Measurements from ENCODE around the gene JDP2. TPM values are rescaled to one million over a fixed set of nuclear protein-coding genes. Genes with fewer than 3 reads are reported as not detected.

The JDP2 gene
- polyA plus RNA-seq, 1 of the 3 experiments (the other 2 are of a cell fraction): 22.3 TPM

DNA sequence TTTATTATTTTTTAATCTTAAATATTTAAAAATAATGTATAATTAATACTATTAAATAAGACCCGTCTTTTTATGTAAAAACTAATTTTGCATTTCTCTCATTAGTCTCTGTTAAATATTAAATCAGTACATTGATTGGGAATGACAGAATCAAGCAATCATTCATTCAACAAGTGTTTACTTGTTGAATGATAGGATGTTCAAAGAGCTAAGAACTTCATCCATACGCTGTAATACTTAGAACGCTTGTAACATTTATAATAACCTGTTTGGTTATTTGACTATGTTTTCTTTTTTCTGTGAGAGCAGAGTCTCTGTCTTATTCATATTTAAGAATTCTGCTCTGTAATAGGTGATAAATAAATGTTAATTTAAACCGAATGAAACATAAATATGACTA lies 91.6 kb downstream of the JDP2 start (continued):
- TF ChIP-seq SMC3 (IDR thresholded peaks at IDR 0.05; ENCODE audit: low read depth, low read length): no peak
- TF ChIP-seq, protein P1, sequence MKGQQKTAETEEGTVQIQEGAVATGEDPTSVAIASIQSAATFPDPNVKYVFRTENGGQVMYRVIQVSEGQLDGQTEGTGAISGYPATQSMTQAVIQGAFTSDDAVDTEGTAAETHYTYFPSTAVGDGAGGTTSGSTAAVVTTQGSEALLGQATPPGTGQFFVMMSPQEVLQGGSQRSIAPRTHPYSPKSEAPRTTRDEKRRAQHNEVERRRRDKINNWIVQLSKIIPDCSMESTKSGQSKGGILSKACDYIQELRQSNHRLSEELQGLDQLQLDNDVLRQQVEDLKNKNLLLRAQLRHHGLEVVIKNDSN (IDR thresholded peaks at IDR 0.05; ENCODE audit: borderline replicate concordance, low read depth): no peak
- no peak for TF ChIP-seq RXRA (IDR thresholded peaks at IDR 0.05; ENCODE audit: borderline replicate concordance, low read depth)
- TF ChIP-seq SIN3A (IDR thresholded peaks at IDR 0.05; ENCODE audit: borderline replicate concordance, low read depth, low read length): no peak
- no peak for TF ChIP-seq RAD21 (IDR thresholded peaks at IDR 0.05; ENCODE audit: low read length)
- no peak for TF ChIP-seq EZH2phosphoT487 (IDR thresholded peaks at IDR 0.05; ENCODE audit: borderline replicate concordance, low read depth)
- no peak for TF ChIP-seq MXI1 (IDR thresholded peaks at IDR 0.05; ENCODE audit: low read depth, low read length)
- TF ChIP-seq FOXM1 (IDR thresholded peaks at IDR 0.05; ENCODE audit: low read depth): no peak

DNA sequence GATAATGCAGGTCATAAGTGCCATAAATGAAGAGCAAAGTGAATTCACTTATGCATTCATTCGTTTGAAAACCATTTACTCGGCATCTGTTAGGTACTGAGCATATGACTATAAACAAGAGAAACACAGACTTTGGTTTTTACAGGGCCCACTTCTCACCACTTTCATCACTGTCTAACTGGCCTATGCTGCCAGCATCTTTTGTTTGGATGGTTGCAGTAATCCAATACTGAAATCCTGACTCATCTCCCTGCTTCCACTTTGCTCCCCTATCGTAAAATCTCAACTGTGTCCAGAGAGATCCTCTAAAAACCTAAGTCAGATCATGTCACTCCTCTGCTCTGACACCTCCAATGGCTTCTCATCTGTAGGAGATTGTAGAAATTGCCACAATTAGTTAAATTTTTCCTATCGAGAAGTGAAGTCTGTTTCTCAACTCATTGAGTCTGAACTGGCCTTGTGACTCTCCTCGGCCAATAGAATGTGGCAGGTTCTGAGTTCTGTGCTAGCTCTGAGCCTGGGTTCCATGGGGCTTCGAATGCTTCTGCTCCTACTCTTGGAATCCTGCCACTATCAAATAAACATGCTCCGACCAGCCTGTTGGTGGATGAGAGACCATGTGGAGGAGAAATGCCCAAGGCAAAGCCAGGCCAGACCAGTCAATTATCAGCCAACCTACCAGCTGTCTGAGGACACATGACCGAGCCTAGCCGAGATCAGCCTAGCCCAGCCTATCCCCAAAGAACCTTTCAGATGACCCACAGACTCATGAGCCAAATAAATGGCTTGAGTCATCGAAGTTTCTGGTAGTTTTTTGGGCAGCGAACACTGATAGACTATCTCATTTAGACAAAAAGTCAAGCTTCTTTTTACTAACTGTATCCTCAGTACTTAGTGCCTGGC lies 92.3 kb downstream of the JDP2 start:
- Histone ChIP-seq H3K4me3 (ENCODE audit: low read depth in 2 of 2, low read length in 1 of 2) (no peak overlapping the region), H3K9ac (no peak overlapping the region), H3K27ac (ENCODE audit: low read depth in 2 of 2, low read length in 1 of 2) (no peak overlapping the region), H3K79me2 (ENCODE audit: insufficient read depth) (no peaks in the 10 kb centered on the region), H3K36me3 (replicated peaks in 1 of 2; ENCODE audit: control insufficient read depth in 1 of 2, insufficient read depth in 2 of 2, low read length in 1 of 2) (no peaks in the 10 kb centered on the region), H2AFZ (ENCODE audit: low read depth) (no peak overlapping the region), H3K4me2 (no peak overlapping the region), H3K4me1 (ENCODE audit: control insufficient read depth in 1 of 2, insufficient read depth in 2 of 2, low read depth in 1 of 2, low read length in 1 of 2) (peaks cover 0 to 3% of the 10 kb centered on the region in 2 experiments; a peak in 1 of 4 replicates), H3K9me2 (no peaks in the 10 kb centered on the region), H4K20me1 (ENCODE audit: insufficient read depth) (no peaks in the 10 kb centered on the region), H3K9me3 (no peaks in the 10 kb centered on the region), H3K27me3 (ENCODE audit: insufficient read depth) (0 out of 2 replicates have a peak, but pooled peaks cover 8% of the 10 kb centered on the region), H3F3A (replicated peaks; ENCODE audit: insufficient read depth) (no peaks in the 10 kb centered on the region)
- ChIA-PET POLR2A (no interaction called here), CTCF (interaction anchor here (1.2 to 4.5 kb wide), 4 partner anchors 41 to 58 kb away, joined by 3 to 13 read pairs (median 6); partner anchors contain the start of gene FLVCR2)
- TF ChIP-seq, protein P2, sequence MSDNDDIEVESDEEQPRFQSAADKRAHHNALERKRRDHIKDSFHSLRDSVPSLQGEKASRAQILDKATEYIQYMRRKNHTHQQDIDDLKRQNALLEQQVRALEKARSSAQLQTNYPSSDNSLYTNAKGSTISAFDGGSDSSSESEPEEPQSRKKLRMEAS (IDR thresholded peaks at IDR 0.05; ENCODE audit: low read depth): no peak
- TF ChIP-seq, protein P3, sequence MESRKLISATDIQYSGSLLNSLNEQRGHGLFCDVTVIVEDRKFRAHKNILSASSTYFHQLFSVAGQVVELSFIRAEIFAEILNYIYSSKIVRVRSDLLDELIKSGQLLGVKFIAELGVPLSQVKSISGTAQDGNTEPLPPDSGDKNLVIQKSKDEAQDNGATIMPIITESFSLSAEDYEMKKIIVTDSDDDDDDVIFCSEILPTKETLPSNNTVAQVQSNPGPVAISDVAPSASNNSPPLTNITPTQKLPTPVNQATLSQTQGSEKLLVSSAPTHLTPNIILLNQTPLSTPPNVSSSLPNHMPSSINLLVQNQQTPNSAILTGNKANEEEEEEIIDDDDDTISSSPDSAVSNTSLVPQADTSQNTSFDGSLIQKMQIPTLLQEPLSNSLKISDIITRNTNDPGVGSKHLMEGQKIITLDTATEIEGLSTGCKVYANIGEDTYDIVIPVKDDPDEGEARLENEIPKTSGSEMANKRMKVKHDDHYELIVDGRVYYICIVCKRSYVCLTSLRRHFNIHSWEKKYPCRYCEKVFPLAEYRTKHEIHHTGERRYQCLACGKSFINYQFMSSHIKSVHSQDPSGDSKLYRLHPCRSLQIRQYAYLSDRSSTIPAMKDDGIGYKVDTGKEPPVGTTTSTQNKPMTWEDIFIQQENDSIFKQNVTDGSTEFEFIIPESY (IDR thresholded peaks at IDR 0.05; ENCODE audit: borderline replicate concordance, low read depth): no peak
- TF ChIP-seq CHD2 (IDR thresholded peaks at IDR 0.05; ENCODE audit: low read length, partially characterized antibody): no peak
- TF ChIP-seq TEAD4 (IDR thresholded peaks at IDR 0.05; ENCODE audit: borderline replicate concordance, insufficient read depth): no peak
- TF ChIP-seq NFIC (IDR thresholded peaks at IDR 0.05; ENCODE audit: borderline replicate concordance): no peak
- TF ChIP-seq RXRA (IDR thresholded peaks at IDR 0.05; ENCODE audit: borderline replicate concordance, low read depth): no peak
- no peak for TF ChIP-seq RFX5 (IDR thresholded peaks at IDR 0.05; ENCODE audit: low read length)
- no peak for TF ChIP-seq EP300 (IDR thresholded peaks at IDR 0.05; ENCODE audit: borderline replicate concordance in 1 of 2, low read depth in 1 of 2, low read length in 1 of 2)
- no peak for TF ChIP-seq RAD21 (IDR thresholded peaks at IDR 0.05; ENCODE audit: low read length)
- TF ChIP-seq, protein P4, sequence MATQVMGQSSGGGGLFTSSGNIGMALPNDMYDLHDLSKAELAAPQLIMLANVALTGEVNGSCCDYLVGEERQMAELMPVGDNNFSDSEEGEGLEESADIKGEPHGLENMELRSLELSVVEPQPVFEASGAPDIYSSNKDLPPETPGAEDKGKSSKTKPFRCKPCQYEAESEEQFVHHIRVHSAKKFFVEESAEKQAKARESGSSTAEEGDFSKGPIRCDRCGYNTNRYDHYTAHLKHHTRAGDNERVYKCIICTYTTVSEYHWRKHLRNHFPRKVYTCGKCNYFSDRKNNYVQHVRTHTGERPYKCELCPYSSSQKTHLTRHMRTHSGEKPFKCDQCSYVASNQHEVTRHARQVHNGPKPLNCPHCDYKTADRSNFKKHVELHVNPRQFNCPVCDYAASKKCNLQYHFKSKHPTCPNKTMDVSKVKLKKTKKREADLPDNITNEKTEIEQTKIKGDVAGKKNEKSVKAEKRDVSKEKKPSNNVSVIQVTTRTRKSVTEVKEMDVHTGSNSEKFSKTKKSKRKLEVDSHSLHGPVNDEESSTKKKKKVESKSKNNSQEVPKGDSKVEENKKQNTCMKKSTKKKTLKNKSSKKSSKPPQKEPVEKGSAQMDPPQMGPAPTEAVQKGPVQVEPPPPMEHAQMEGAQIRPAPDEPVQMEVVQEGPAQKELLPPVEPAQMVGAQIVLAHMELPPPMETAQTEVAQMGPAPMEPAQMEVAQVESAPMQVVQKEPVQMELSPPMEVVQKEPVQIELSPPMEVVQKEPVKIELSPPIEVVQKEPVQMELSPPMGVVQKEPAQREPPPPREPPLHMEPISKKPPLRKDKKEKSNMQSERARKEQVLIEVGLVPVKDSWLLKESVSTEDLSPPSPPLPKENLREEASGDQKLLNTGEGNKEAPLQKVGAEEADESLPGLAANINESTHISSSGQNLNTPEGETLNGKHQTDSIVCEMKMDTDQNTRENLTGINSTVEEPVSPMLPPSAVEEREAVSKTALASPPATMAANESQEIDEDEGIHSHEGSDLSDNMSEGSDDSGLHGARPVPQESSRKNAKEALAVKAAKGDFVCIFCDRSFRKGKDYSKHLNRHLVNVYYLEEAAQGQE (IDR thresholded peaks at IDR 0.05; ENCODE audit: low read depth, low read length): no peak
- no peak for TF ChIP-seq TCF12 (IDR thresholded peaks at IDR 0.05)
- no peak for TF ChIP-seq NRF1 (IDR thresholded peaks at IDR 0.05; ENCODE audit: low read depth, low read length)
- TF ChIP-seq, protein P5, sequence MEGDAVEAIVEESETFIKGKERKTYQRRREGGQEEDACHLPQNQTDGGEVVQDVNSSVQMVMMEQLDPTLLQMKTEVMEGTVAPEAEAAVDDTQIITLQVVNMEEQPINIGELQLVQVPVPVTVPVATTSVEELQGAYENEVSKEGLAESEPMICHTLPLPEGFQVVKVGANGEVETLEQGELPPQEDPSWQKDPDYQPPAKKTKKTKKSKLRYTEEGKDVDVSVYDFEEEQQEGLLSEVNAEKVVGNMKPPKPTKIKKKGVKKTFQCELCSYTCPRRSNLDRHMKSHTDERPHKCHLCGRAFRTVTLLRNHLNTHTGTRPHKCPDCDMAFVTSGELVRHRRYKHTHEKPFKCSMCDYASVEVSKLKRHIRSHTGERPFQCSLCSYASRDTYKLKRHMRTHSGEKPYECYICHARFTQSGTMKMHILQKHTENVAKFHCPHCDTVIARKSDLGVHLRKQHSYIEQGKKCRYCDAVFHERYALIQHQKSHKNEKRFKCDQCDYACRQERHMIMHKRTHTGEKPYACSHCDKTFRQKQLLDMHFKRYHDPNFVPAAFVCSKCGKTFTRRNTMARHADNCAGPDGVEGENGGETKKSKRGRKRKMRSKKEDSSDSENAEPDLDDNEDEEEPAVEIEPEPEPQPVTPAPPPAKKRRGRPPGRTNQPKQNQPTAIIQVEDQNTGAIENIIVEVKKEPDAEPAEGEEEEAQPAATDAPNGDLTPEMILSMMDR (IDR thresholded peaks at IDR 0.05): no peak
- TF ChIP-seq GABPA (IDR thresholded peaks at IDR 0.05; ENCODE audit: low read depth): no peak
- TF ChIP-seq FOXM1 (IDR thresholded peaks at IDR 0.05; ENCODE audit: low read depth): no peak
- no peak for TF ChIP-seq SMC3 (IDR thresholded peaks at IDR 0.05; ENCODE audit: low read depth, low read length)
- no peak for TF ChIP-seq FOXJ3 (CRISPR knock-in tag; IDR thresholded peaks at IDR 0.05)
- no peak for TF ChIP-seq EZH2phosphoT487 (IDR thresholded peaks at IDR 0.05; ENCODE audit: borderline replicate concordance, low read depth)
- no peak for TF ChIP-seq SIN3A (IDR thresholded peaks at IDR 0.05; ENCODE audit: borderline replicate concordance, low read depth, low read length)
- no peak for DNase-seq
- 75% methylated on average over 9 of the region's 11 CpGs for WGBS (ENCODE audit: low lambda C conversion rate)

Measured in SK-N-SH (cell line).